HL-60/S4 treated with phorbol 12-myristate 13-acetate at 8.2 ng/mL for 4 days and 3 days (cell line): ENCODE measurements around the gene IDS.

ENCODE experiments used
- in situ Hi-C: fragments of 300-500 bp; cut with MboI; formaldehyde crosslinking; loops from 2 replicates; pipeline ENCODE4 v1.15.0; 2022; ENCODE audit warnings: low sequenced_read_pairs

Gene IDS

DNA sequence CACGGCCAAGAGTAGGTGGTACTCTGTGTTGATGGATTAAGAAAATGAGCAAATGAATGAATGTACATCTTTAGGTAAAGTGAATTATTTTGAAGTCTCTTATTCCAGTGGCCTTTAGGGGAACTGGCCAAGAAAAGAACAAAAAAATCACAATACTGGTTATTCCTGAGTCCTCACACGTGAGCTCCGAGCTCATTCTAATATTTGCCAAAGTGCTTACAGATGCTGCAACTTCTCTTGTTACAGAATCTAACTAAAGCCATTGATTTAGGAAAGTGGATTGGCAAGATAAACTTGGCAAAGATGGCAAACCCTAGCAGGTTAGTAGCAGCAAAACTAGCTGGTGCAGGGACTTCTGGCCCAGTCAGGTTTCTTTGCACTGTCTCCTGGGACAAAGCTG is 37.6 kb downstream of the IDS start:
- in situ Hi-C loops: no loop called here

DNA sequence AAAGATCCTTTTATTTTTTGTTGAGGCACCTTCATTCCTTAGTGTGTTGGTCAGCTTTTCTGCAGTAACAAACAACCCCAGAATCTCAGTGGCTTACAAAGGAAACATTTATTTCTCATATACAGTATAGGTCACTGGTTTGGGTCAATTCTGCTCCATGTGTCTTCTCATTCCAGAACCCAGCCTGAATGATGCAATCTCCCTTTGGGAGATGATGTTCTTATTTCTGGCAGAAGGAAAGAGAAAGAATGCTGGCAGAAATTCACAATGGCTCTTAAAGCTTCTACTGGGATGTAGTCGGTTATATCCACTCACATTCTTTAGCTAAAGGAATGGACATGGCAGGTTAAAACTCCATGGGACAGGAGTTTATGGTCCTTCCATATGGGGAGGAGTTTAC is 42.3 kb downstream of the IDS start:
- in situ Hi-C loops: no loop called here

DNA sequence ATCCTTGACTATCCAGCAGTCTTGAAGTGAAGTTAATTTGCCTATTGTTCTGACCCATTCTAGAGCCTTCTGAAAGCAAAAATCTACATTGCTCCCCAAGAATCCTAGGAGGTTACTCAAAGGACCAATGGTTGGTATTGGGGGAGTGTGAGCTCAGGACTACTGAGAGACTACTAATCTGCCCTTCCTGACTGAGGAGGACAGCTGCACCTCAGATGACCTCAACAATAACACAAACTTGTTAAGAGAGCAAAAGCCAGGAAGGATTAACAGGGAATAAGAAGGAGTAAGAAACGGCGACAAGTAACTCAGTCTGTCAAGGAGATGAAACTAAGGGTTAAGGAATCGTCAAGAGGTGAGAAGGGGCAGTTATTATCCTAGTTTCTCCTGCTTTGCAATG is 43.4 kb downstream of the IDS start:
- in situ Hi-C loops: no loop called here

DNA sequence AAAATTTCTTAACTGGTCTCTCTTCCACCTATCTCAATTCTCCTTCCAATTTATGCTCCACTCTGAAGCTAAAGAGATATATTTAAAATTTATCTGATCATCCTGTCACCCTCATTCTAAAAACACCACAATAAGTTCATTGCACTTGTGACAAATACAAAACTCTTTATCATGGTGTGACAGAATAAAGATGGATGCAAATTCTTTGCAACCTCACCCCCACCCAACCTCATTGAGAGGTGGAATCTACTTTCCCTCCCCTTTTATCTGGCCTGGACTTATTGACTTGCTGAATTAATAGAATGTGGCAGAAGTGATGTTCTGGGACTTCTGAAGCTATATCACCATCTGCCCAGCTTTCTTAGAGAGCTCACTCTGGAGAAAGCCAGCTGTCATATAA is 46.5 kb downstream of the IDS start:
- in situ Hi-C loops: no loop called here

DNA sequence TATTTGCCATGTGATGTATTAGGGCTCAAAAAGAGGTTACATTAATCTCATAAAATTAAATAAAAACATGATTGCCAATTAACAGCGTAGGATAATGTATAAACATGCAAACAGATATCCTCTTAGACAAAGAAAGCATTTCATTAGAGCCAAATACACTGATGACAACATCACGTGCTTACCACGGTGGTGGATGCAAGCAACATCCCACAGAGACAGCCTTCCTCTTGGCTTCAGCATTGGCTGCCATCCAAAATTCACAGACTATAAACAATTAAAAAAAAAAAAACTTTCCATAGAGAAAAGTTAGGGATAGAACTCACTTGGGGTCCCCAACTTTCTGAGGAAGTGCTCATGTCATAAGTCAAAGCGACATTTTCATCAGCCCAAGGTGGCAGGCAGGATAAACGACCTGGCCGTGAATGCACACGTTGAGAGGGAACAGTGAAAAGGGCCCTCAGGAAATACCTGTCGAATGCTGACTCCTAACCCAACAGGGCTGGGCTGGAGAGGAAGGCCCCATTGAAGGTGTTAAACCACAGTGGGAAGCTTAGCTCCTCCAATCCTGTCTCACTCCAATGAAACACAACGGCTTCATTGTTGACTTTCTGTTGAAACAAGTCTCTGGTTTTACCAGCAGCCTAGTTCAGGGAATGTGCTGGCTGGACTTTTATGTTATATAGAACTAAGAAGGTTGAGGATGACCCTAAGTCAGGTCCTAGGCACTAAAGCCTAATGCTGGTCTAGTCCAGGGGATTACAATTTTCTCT is 48.4 kb downstream of the IDS start:
- in situ Hi-C loops: no loop called here

DNA sequence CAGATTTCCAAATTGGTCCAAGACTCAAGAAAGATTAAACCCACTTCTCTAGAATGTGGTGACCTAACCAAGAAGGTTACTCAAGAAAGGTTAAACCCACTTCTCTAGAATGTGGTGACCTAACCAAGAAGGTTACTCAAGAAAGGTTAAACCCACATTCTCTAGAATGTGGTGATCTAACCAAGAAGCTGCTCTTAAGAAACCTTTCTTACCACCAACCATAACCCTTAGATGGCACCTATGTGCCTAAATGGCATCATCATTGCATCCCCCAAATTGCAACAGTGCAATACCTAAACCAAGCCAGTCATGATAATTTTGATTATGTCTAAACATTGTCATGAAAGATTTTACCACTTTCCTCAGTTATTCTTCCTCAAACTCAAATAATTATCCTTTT is 49.2 kb downstream of the IDS start:
- in situ Hi-C loops: no loop called here

DNA sequence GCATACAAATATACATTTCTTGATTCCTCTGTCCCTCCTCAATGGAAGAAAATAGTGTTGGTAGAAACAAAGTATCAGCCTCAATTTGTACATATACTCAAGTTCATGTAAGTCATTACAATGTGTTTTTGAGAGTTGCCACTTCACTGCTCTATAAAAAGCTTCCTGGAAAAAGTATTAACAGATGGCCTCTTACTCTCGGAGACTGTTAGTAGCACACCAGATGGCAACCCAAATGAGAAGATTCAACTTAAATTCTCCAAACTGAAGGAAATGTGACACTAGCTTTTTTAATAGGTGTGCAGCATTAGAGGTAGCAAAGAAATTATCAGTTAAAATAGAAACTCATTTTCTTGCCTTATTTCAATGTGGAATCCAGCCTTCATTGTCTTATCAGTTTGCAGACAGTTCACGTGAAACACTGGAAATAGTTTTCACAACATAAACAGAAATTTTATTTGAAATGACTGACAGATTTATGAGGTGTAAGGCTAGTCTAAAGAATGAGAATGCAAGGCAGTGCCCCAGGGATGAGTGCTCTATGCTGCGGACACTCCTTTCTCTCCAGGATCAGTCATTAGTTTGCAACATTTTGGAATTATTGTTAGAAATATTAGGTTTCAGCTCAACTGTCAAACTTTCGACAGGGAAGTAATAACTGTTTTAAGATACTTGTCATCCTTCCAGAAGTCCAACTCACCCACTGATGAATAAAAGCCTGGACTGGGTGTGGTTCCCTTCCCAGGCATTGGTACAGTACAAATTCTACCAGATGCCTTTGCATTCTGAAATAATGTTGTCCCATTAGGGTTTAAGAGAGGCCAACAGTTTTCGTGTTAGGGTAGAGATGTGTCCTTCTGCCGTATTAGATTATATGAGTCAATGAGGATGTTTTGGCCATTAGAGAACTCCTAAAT is 50.9 kb downstream of the IDS start:
- in situ Hi-C loops: no loop called here

DNA sequence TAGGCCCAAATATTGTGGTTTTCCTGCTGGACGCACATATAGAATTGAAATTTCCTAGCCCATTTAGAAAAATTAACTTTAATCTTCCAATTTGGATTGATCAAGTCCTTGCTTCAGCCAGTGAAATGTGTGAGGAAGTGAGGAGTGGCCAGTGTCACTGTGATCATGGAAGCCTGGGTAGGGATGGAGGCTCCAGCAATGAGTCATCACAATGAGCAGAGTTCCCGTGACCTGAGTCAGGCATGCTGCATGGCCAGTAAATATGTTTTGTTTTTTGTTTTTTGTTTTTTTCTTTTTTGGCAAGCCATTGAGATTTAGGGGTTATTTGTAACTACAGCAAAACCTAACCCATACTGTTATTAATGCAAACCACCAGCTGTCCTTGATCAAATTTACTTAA is 52.1 kb downstream of the IDS start:
- in situ Hi-C loops: no loop called here

DNA sequence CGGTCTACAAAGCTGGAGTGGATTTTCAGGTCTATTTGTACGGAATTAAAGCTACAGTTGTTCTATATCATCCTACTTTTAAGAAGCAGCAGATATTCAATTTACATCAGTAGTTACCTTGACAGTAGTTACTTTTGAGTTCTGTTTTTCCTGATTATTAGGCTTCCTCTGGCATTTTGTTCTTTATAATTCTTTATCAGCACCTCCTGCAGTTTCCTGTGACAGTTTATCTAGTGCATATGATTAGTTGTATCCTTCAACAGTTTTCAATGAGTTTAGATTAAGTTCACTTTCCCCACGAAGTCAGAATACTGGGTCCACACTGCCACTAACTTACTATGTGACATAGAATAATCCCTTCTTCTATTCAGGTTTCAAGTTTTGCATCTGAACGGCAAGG is 71.7 kb downstream of the IDS start:
- in situ Hi-C loops: no loop called here

DNA sequence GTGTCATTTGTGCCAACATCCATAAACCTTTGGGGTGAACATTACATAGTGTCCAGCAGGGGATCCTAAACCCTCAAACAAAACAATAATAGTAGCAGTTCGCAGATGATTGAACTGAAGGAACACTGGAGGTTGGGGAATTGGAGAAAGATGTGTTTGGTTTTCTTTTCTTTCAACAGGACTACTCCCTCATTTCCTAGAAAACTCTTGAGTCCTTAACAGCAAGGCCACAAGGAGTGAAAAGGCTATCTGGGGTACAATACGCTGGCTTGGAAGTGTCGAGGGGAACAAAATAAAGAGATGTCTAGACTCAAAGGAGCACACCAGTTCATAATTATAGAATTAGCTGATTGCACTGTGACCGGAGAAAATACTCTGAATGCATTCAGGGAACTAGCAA is 72.1 kb downstream of the IDS start:
- in situ Hi-C loops: no loop called here
